Measurements from ENCODE around the gene ARNT2.

Gene ARNT2

GRCh38 chr15:80609512-80609946 is 205.3 kb downstream of the ARNT2 start:
- TF ChIP-seq CTCF (IDR thresholded peaks at IDR 0.05; ENCODE audit: low read depth, low read length, missing control alignments) = no peak
- Histone ChIP-seq H3K27me3 (replicated peaks) (no peaks in the 10 kb centered on the region), H3K36me3 (replicated peaks) (no peaks in the 10 kb centered on the region), H3K27ac (no peak overlapping the region), H3K4me3 (ENCODE audit: low read depth, low read length) (no peak overlapping the region)
- no peak for DNase-seq
- in situ Hi-C loops (cut with HindIII; ENCODE audit: low pct_ligation_motif_present, low sequenced_read_pairs) = no loop called here

GRCh38 chr15:80611543-80612080 is 207.4 kb downstream of the ARNT2 start:
- no peaks in the 10 kb centered on the region for H3K36me3 ChIP-seq (replicated peaks)
- H3K27me3 ChIP-seq (replicated peaks) = no peaks in the 10 kb centered on the region
- H3K4me3 ChIP-seq (ENCODE audit: low read depth, low read length) = no peak overlapping the region
- H3K27ac ChIP-seq = no peak overlapping the region
- in situ Hi-C loops (cut with HindIII; ENCODE audit: low pct_ligation_motif_present, low sequenced_read_pairs) = no loop called here
- TF ChIP-seq CTCF (IDR thresholded peaks at IDR 0.05; ENCODE audit: low read depth, low read length, missing control alignments) = no peak
- DNase-seq = no peak

- Histone ChIP-seq H3K27me3 (replicated peaks) (no peaks in the 10 kb centered on the region), H3K27ac (no peak overlapping the region), H3K36me3 (replicated peaks) (no peaks in the 10 kb centered on the region), H3K4me3 (ENCODE audit: low read depth, low read length) (no peak overlapping the region)
- no peak for TF ChIP-seq CTCF (IDR thresholded peaks at IDR 0.05; ENCODE audit: low read depth, low read length, missing control alignments)
- DNase-seq = no peak
- in situ Hi-C loops (cut with HindIII; ENCODE audit: low pct_ligation_motif_present, low sequenced_read_pairs) = no loop called here
These were observed 208.1 kb downstream of the ARNT2 start for GRCh38 chr15:80612118-80612823.

- no peak overlapping the region for H3K4me3 ChIP-seq (ENCODE audit: low read depth, low read length)
- no peaks in the 10 kb centered on the region for H3K27me3 ChIP-seq (replicated peaks)
- no peak for TF ChIP-seq CTCF (IDR thresholded peaks at IDR 0.05; ENCODE audit: low read depth, low read length, missing control alignments)
- no peak overlapping the region for H3K27ac ChIP-seq
- no peaks in the 10 kb centered on the region for H3K36me3 ChIP-seq (replicated peaks)
- in situ Hi-C loops (cut with HindIII; ENCODE audit: low pct_ligation_motif_present, low sequenced_read_pairs) = no loop called here
- DNase-seq = no peak
These were observed 209.7 kb downstream of the ARNT2 start for GRCh38 chr15:80613762-80614365.

GRCh38 chr15:80614711-80615360 is 210.7 kb downstream of the ARNT2 start:
- Histone ChIP-seq H3K4me3 (ENCODE audit: low read depth, low read length) (no peak overlapping the region), H3K27me3 (replicated peaks) (no peaks in the 10 kb centered on the region), H3K36me3 (replicated peaks) (no peaks in the 10 kb centered on the region), H3K27ac (no peak overlapping the region)
- in situ Hi-C loops (cut with HindIII; ENCODE audit: low pct_ligation_motif_present, low sequenced_read_pairs) = no loop called here
- DNase-seq = no peak
- TF ChIP-seq CTCF (IDR thresholded peaks at IDR 0.05; ENCODE audit: low read depth, low read length, missing control alignments) = no peak
